ENCODE measurements around the gene NEDD9. TPM values are rescaled to one million over a fixed set of nuclear protein-coding genes. Genes with fewer than 3 reads are reported as not detected.

Gene NEDD9
- total RNA-seq, 4 donors from 2014 or later: 36.2 to 99.1 (median 70.2) TPM

- intact Hi-C loops (cut with DNase I; ENCODE audit: low total_unique reads): no loop called here
- DNase-seq: no peak
- TF ChIP-seq POLR2A (IDR thresholded peaks at IDR 0.05) (no peak), CTCF (IDR thresholded peaks at IDR 0.05) (no peak)
- no peaks in the 10 kb centered on the region for H3K4me1 ChIP-seq
- no peaks in the 10 kb centered on the region for H3K36me3 ChIP-seq
- H3K27ac ChIP-seq: no peak overlapping the region
- H3K27me3 ChIP-seq: no peaks in the 10 kb centered on the region
- no peak overlapping the region for H3K4me3 ChIP-seq
- H3K9me3 ChIP-seq: no peaks in the 10 kb centered on the region
Measured at GRCh38 chr6:11168091-11168635, 64.3 kb downstream of the NEDD9 start.

GRCh38 chr6:11166948-11167347, 65.5 kb downstream of the NEDD9 start:
- TF ChIP-seq POLR2A (IDR thresholded peaks at IDR 0.05): no peak
- no peak for TF ChIP-seq CTCF (IDR thresholded peaks at IDR 0.05)
- no peak for DNase-seq
- H3K4me1 ChIP-seq: no peaks in the 10 kb centered on the region
- H3K36me3 ChIP-seq: no peaks in the 10 kb centered on the region
- H3K9me3 ChIP-seq: no peaks in the 10 kb centered on the region
- H3K27me3 ChIP-seq: no peaks in the 10 kb centered on the region
- H3K4me3 ChIP-seq: no peak overlapping the region
- intact Hi-C loops (cut with DNase I; ENCODE audit: low total_unique reads): no loop called here
- H3K27ac ChIP-seq: no peak overlapping the region

- TF ChIP-seq POLR2A (IDR thresholded peaks at IDR 0.05) (no peak), CTCF (IDR thresholded peaks at IDR 0.05) (no peak)
- no peak for DNase-seq
- Histone ChIP-seq H3K9me3 (no peaks in the 10 kb centered on the region), H3K36me3 (no peaks in the 10 kb centered on the region), H3K27me3 (no peaks in the 10 kb centered on the region), H3K4me1 (no peaks in the 10 kb centered on the region), H3K27ac (no peak overlapping the region), H3K4me3 (no peak overlapping the region)
- intact Hi-C loops (cut with DNase I; ENCODE audit: low total_unique reads): no loop called here
Measured at GRCh38 chr6:11164717-11165646, 67.5 kb downstream of the NEDD9 start.

- Histone ChIP-seq H3K27ac (no peak overlapping the region), H3K9me3 (no peaks in the 10 kb centered on the region), H3K27me3 (no peaks in the 10 kb centered on the region), H3K36me3 (no peaks in the 10 kb centered on the region), H3K4me3 (no peak overlapping the region), H3K4me1 (no peaks in the 10 kb centered on the region)
- TF ChIP-seq CTCF (IDR thresholded peaks at IDR 0.05) (no peak), POLR2A (IDR thresholded peaks at IDR 0.05) (no peak)
- no peak for DNase-seq
- intact Hi-C loops (cut with DNase I; ENCODE audit: low total_unique reads): no loop called here
Measured at GRCh38 chr6:11163932-11164331, 68.5 kb downstream of the NEDD9 start.

GRCh38 chr6:11162262-11162661, 70.2 kb downstream of the NEDD9 start:
- no peak for TF ChIP-seq CTCF (IDR thresholded peaks at IDR 0.05)
- TF ChIP-seq POLR2A (IDR thresholded peaks at IDR 0.05): no peak
- H3K9me3 ChIP-seq: no peaks in the 10 kb centered on the region
- H3K4me3 ChIP-seq: no peak overlapping the region
- no peak overlapping the region for H3K27ac ChIP-seq
- H3K27me3 ChIP-seq: no peaks in the 10 kb centered on the region
- intact Hi-C loops (cut with DNase I; ENCODE audit: low total_unique reads): no loop called here
- DNase-seq: no peak
- H3K4me1 ChIP-seq: no peaks in the 10 kb centered on the region
- no peaks in the 10 kb centered on the region for H3K36me3 ChIP-seq

All from uterus (tissue), 4 donors.